DND-41 (cell line): ENCODE data around the gene PCDHA8.
"Not testable (repeated sequence)": the region's sequence is repeated elsewhere in the genome, so short reads cannot be mapped to it uniquely, and the experiment has no call there.

ENCODE experiments used
- ATAC-seq: fragments of 200-7000 bp; cut with Tn5 transposase; 3 replicates; pipeline ENCODE4 v1.9.1; 2021; ENCODE audit warnings: low read depth; ENCODE audit not compliant: insufficient read depth
- DNase-seq: peaks from one replicate; pipeline ENCODE4 v3.0.0-alpha.2; 2020
- H2AFZ ChIP-seq: 2 replicates; pipeline ENCODE4 v1.6.0; 2012; ENCODE audit warnings: low read depth, low read length
- H3K27ac ChIP-seq: 2 replicates; pipeline ENCODE4 v1.5.1; 2012; ENCODE audit warnings: low read length, inconsistent platforms
- H3K27me3 ChIP-seq: fragments of 200-600 bp; sonication (generic); 2 replicates; pipeline ENCODE4 v1.6.0; 2012; ENCODE audit warnings: low read length, mild to moderate bottlenecking, inconsistent platforms; ENCODE audit not compliant: insufficient read depth, poor library complexity
- H3K36me3 ChIP-seq: 2 replicates; pipeline ENCODE4 v1.5.1; 2012; ENCODE audit warnings: low read length, inconsistent platforms; ENCODE audit not compliant: insufficient read depth
- H3K4me1 ChIP-seq: 2 replicates; pipeline ENCODE4 v1.5.1; 2012; ENCODE audit warnings: mild to moderate bottlenecking, low read length; ENCODE audit not compliant: insufficient read depth
- H3K4me2 ChIP-seq: 2 replicates; pipeline ENCODE4 v1.6.0; 2012; ENCODE audit warnings: mild to moderate bottlenecking, moderate library complexity, low read length, inconsistent platforms; ENCODE audit not compliant: insufficient read depth
- H3K4me3 ChIP-seq, 2 experiments: fragments of 200-600 bp in 1 of 2; shearing (Covaris generic) in 1 of 2; 2 replicates each; pipeline ENCODE4 v1.5.1; 2012 to 2016; ENCODE audit warnings: inconsistent platforms in 2 of 2, low read length in 2 of 2, mild to moderate bottlenecking in 2 of 2, low read depth in 1 of 2, moderate library complexity in 1 of 2
- H3K79me2 ChIP-seq: 2 replicates; pipeline ENCODE4 v1.6.0; 2012; ENCODE audit warnings: low read length, inconsistent platforms; ENCODE audit not compliant: insufficient read depth
- H3K9ac ChIP-seq: 2 replicates; pipeline ENCODE4 v1.6.0; 2012; ENCODE audit warnings: low read depth, mild to moderate bottlenecking, inconsistent platforms, low read length, moderate library complexity
- H3K9me3 ChIP-seq: 2 replicates; pipeline ENCODE4 v1.5.1; 2012; ENCODE audit warnings: low read length, moderate library complexity, mild to moderate bottlenecking, inconsistent platforms; ENCODE audit not compliant: insufficient read depth, severe bottlenecking
- H4K20me1 ChIP-seq: 2 replicates; pipeline ENCODE4 v1.6.0; 2012; ENCODE audit warnings: low read length; ENCODE audit not compliant: insufficient read depth
- EZH2 ChIP-seq: IDR thresholded peaks from 3 replicates; pipeline ENCODE4 v1.6.1; 2012; ENCODE audit warnings: borderline replicate concordance, low read depth, mild to moderate bottlenecking, moderate library complexity, low read length, inconsistent platforms; ENCODE audit not compliant: severe bottlenecking
- TF ChIP-seq, protein P1 (sequence below): IDR thresholded peaks from 2 replicates; pipeline ENCODE4 v1.5.1; 2012; ENCODE audit warnings: borderline replicate concordance, low read length, moderate library complexity, mild to moderate bottlenecking; ENCODE audit not compliant: poor library complexity, severe bottlenecking; ENCODE audit errors: extremely low read depth

PCDHA8 gene

GRCh38 chr5:140835622-140836510 lies 5.1 kb upstream of the PCDHA8 start:
- Histone ChIP-seq H4K20me1 (no peaks in the 10 kb centered on the region), H2AFZ (no peak overlapping the region), H3K27me3 (no peaks in the 10 kb centered on the region), H3K79me2 (no peaks in the 10 kb centered on the region), H3K27ac (no peak overlapping the region), H3K9me3 (no peaks in the 10 kb centered on the region), H3K4me1 (no peaks in the 10 kb centered on the region), H3K36me3 (no peaks in the 10 kb centered on the region), H3K4me2 (no peak overlapping the region), H3K4me3 (no peak overlapping the region), H3K9ac (no peak overlapping the region)
- DNase-seq (no peak), ATAC-seq (no peak)
- TF ChIP-seq, protein P1, sequence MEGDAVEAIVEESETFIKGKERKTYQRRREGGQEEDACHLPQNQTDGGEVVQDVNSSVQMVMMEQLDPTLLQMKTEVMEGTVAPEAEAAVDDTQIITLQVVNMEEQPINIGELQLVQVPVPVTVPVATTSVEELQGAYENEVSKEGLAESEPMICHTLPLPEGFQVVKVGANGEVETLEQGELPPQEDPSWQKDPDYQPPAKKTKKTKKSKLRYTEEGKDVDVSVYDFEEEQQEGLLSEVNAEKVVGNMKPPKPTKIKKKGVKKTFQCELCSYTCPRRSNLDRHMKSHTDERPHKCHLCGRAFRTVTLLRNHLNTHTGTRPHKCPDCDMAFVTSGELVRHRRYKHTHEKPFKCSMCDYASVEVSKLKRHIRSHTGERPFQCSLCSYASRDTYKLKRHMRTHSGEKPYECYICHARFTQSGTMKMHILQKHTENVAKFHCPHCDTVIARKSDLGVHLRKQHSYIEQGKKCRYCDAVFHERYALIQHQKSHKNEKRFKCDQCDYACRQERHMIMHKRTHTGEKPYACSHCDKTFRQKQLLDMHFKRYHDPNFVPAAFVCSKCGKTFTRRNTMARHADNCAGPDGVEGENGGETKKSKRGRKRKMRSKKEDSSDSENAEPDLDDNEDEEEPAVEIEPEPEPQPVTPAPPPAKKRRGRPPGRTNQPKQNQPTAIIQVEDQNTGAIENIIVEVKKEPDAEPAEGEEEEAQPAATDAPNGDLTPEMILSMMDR: no peak
- TF ChIP-seq EZH2: no peak

- no peak for TF ChIP-seq EZH2
- TF ChIP-seq, protein P1: no peak
- no peak for ATAC-seq
- no peaks in the 10 kb centered on the region for H3K4me1 ChIP-seq
- no peak for DNase-seq
- no peak overlapping the region for H3K4me3 ChIP-seq
- H3K9me3 ChIP-seq: no peaks in the 10 kb centered on the region
- H3K36me3 ChIP-seq: no peaks in the 10 kb centered on the region
- no peak overlapping the region for H3K9ac ChIP-seq
- no peaks in the 10 kb centered on the region for H3K27me3 ChIP-seq
- no peaks in the 10 kb centered on the region for H3K79me2 ChIP-seq
- H4K20me1 ChIP-seq: no peaks in the 10 kb centered on the region
- H3K4me2 ChIP-seq: no peak overlapping the region
- H2AFZ ChIP-seq: no peak overlapping the region
- H3K27ac ChIP-seq: no peak overlapping the region
Observed at GRCh38 chr5:140842798-140843733, 2.1 kb downstream of the PCDHA8 start.

GRCh38 chr5:140848139-140849102 lies 7.4 kb downstream of the PCDHA8 start, which contains the start of gene PCDHA9:
Gene PCDHA9, plus strand, starts transcription at chr5:140848382. Its CDS starts 114 bp downstream, at chr5:140848496.
- ATAC-seq, H3K79me2 ChIP-seq, H3K36me3 ChIP-seq, H3K27ac ChIP-seq, H3K4me3 ChIP-seq, DNase-seq, H2AFZ ChIP-seq, H4K20me1 ChIP-seq, H3K4me1 ChIP-seq, H3K27me3 ChIP-seq, H3K9ac ChIP-seq, H3K4me2 ChIP-seq, H3K9me3 ChIP-seq: not testable (repeated sequence)

DNA sequence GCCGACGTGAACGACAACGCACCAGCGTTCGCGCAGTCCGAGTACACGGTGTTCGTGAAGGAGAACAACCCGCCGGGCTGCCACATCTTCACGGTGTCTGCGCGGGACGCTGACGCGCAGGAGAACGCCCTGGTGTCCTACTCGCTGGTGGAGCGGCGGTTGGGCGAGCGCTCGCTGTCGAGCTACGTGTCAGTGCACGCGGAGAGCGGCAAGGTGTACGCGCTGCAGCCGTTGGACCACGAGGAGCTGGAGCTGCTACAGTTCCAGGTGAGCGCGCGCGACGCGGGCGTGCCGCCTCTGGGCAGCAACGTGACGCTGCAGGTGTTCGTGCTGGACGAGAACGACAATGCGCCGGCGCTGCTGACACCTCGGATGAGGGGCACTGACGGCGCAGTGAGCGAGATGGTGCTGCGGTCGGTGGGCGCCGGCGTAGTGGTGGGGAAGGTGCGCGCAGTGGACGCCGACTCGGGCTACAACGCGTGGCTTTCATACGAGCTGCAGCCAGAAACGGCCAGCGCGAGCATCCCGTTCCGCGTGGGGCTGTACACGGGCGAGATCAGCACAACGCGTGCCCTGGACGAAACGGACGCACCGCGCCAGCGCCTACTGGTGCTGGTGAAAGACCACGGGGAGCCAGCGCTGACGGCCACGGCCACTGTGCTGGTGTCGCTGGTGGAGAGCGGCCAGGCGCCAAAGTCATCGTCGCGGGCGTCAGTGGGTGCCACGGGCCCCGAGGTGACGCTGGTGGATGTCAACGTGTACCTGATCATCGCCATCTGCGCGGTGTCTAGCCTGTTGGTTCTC lies 9.0 kb downstream of the PCDHA8 start:
- not testable (repeated sequence) for H3K27ac ChIP-seq, H3K79me2 ChIP-seq, H3K9ac ChIP-seq, H2AFZ ChIP-seq, H3K4me3 ChIP-seq, H3K9me3 ChIP-seq, H4K20me1 ChIP-seq, DNase-seq, H3K27me3 ChIP-seq, H3K36me3 ChIP-seq, ATAC-seq, H3K4me2 ChIP-seq, H3K4me1 ChIP-seq
